DMS114 treated with DMSO at 0.1 percent for 48 hours (cell line): Measurements from ENCODE around the gene TNRC6A.
"Not testable (repeated sequence)": the region's sequence is repeated elsewhere in the genome, so short reads cannot be mapped to it uniquely, and the experiment has no call there.

Source experiments
- DNase-seq: peaks from one replicate; lab custom pipeline; 2025; ENCODE audit not compliant: unreplicated experiment; lab: John Stamatoyannopoulos, UW

TNRC6A gene

GRCh38 chr16:24723663-24724062, 5.8 kb upstream of the TNRC6A start:
- DNase-seq, result no peak

GRCh38 chr16:24728011-24728410, 1.4 kb upstream of the TNRC6A start:
- DNase-seq, result no peak

GRCh38 chr16:24728891-24729242, 584 bp upstream of the TNRC6A start:
- no peak for DNase-seq

GRCh38 chr16:24729951-24730815, 732 bp downstream of the TNRC6A start:
- no peak for DNase-seq

GRCh38 chr16:24730914-24731313, 1.5 kb downstream of the TNRC6A start:
- no peak for DNase-seq

GRCh38 chr16:24731722-24732419, 2.4 kb downstream of the TNRC6A start:
- no peak for DNase-seq

- no peak for DNase-seq
These were observed 4.9 kb downstream of the TNRC6A start for GRCh38 chr16:24734382-24734781.

- no peak for DNase-seq
These were observed 7.3 kb downstream of the TNRC6A start for GRCh38 chr16:24736758-24737157.

GRCh38 chr16:24737391-24737871, 8.0 kb downstream of the TNRC6A start:
- no peak for DNase-seq

- DNase-seq, result no peak
These were observed 8.6 kb downstream of the TNRC6A start for GRCh38 chr16:24737916-24738594.

GRCh38 chr16:24738895-24739294, 9.4 kb downstream of the TNRC6A start:
- DNase-seq, result no peak

- DNase-seq, result no peak
These were observed 12.4 kb downstream of the TNRC6A start for GRCh38 chr16:24741862-24742261.

GRCh38 chr16:24742610-24743009, 13.2 kb downstream of the TNRC6A start:
- not testable (repeated sequence) for DNase-seq

- no peak for DNase-seq
These were observed 15.9 kb downstream of the TNRC6A start for GRCh38 chr16:24745391-24745790.

- DNase-seq, result no peak
These were observed 16.3 kb downstream of the TNRC6A start for GRCh38 chr16:24745791-24746190.

- DNase-seq, result no peak
These were observed 18.0 kb downstream of the TNRC6A start for GRCh38 chr16:24747441-24747840.

- no peak for DNase-seq
These were observed 18.8 kb downstream of the TNRC6A start for GRCh38 chr16:24748242-24748641.

GRCh38 chr16:24749310-24749709, 19.9 kb downstream of the TNRC6A start:
- no peak for DNase-seq

GRCh38 chr16:24749872-24750271, 20.4 kb downstream of the TNRC6A start:
- not testable (repeated sequence) for DNase-seq

- no peak for DNase-seq
These were observed 23.5 kb downstream of the TNRC6A start for GRCh38 chr16:24753000-24753399.

- no peak for DNase-seq
These were observed 24.0 kb downstream of the TNRC6A start for GRCh38 chr16:24753437-24753836.

- DNase-seq, result no peak
These were observed 25.1 kb downstream of the TNRC6A start for GRCh38 chr16:24754543-24754942.
